T-helper 22 cell (primary cell): ENCODE measurements around the gene TRMT6.

Experiments
- DNase-seq: peaks from one replicate; pipeline ENCODE4 v3.0.0-alpha.2; 2020; ENCODE audit warnings: low read depth

Gene TRMT6

GRCh38 chr20:5949943-5950270 is 426 bp downstream of the TRMT6 start:
- no peak for DNase-seq

GRCh38 chr20:5947276-5947675 is 3.1 kb downstream of the TRMT6 start:
- DNase-seq = no peak

- no peak for DNase-seq
Observed at GRCh38 chr20:5945963-5946362, 4.4 kb downstream of the TRMT6 start.

- DNase-seq = no peak
Observed at GRCh38 chr20:5938456-5939029, 11.8 kb downstream of the TRMT6 start.

GRCh38 chr20:5936238-5936637 is 14.1 kb downstream of the TRMT6 start:
- no peak for DNase-seq

GRCh38 chr20:5935384-5935783 is 14.9 kb downstream of the TRMT6 start:
- DNase-seq = no peak

- DNase-seq = no peak
Observed at GRCh38 chr20:5933802-5934436, 16.4 kb downstream of the TRMT6 start.

GRCh38 chr20:5932796-5933195 is 17.5 kb downstream of the TRMT6 start:
- no peak for DNase-seq

- DNase-seq = no peak
Observed at GRCh38 chr20:5931411-5931810, 18.9 kb downstream of the TRMT6 start.

GRCh38 chr20:5928836-5929715 is 21.3 kb downstream of the TRMT6 start:
- no peak for DNase-seq

- no peak for DNase-seq
Observed at GRCh38 chr20:5927749-5928462, 22.4 kb downstream of the TRMT6 start.

- no peak for DNase-seq
Observed at GRCh38 chr20:5925551-5925950, 24.8 kb downstream of the TRMT6 start.

- DNase-seq = no peak
Observed at GRCh38 chr20:5923493-5923892, 26.8 kb downstream of the TRMT6 start.

- DNase-seq = no peak
Observed at GRCh38 chr20:5920581-5920980, 29.8 kb downstream of the TRMT6 start.

GRCh38 chr20:5919626-5920544 is 30.4 kb downstream of the TRMT6 start:
- no peak for DNase-seq

- DNase-seq = no peak
Observed at GRCh38 chr20:5918856-5919625, 31.3 kb downstream of the TRMT6 start.

- DNase-seq = no peak
Observed at GRCh38 chr20:5914859-5915258, 35.5 kb downstream of the TRMT6 start.

- DNase-seq = no peak
Observed at GRCh38 chr20:5913166-5913565, 37.2 kb downstream of the TRMT6 start.

- DNase-seq = no peak
Observed at GRCh38 chr20:5910186-5910585, 40.1 kb downstream of the TRMT6 start.

- DNase-seq = no peak
Observed at GRCh38 chr20:5908981-5909380, 41.4 kb downstream of the TRMT6 start.

GRCh38 chr20:5900908-5901307 is 49.4 kb downstream of the TRMT6 start:
- DNase-seq = no peak
